Esophagus muscularis mucosa (tissue), 3 donors: ENCODE measurements around the gene BDH1.

Experiments used
- CTCF ChIP-seq, 3 experiments: fragments of 200-600 bp in 2 of 3; fragments of 450-650 bp in 1 of 3; sonication (generic) in 2 of 3; IDR thresholded peaks; one replicate each; pipeline ENCODE4 v1.5.1; 2017 to 2019; ENCODE audit warnings: antibody characterized with exemption in 3 of 3, mild to moderate bottlenecking in 2 of 3, moderate library complexity in 1 of 3
- POLR2AphosphoS5 ChIP-seq, 2 donors: sonication (generic); formaldehyde crosslinking; IDR thresholded peaks; one replicate each; pipeline ENCODE4 v1.6.1; 2017; ENCODE audit warnings: antibody characterized with exemption in 2 of 2

- TF ChIP-seq CTCF (IDR thresholded peaks at IDR 0.05): no peak
- TF ChIP-seq POLR2AphosphoS5 (IDR thresholded peaks at IDR 0.05): no peak
Observed at GRCh38 chr3:197593046-197593380, 37.2 kb upstream of the BDH1 start.
